Astrocyte (in vitro differentiated cells and primary cell): Measurements from ENCODE around the gene ADD1. TPM values are rescaled to one million over a fixed set of nuclear protein-coding genes. Genes with fewer than 3 reads are reported as not detected.

Experiments used
- DNase-seq: peaks from one replicate; pipeline ENCODE4 v3.0.0-alpha.2; 2010; ENCODE audit warnings: low read depth
- FAIRE-seq: peaks from 2 replicates; lab custom pipeline; 2011; peaks lifted over from hg19 to GRCh38; lab: Jason Lieb, UNC
- H2AFZ ChIP-seq: 2 replicates; pipeline ENCODE4 v1.6.0; 2012; ENCODE audit warnings: low read depth, low read length, inconsistent platforms
- H3K27ac ChIP-seq: 2 replicates; pipeline ENCODE4 v1.5.1; 2011; ENCODE audit warnings: low read depth, low read length, inconsistent platforms
- H3K27me3 ChIP-seq: 2 replicates; pipeline ENCODE4 v1.6.0; 2011; ENCODE audit warnings: low read length, inconsistent platforms; ENCODE audit not compliant: insufficient read depth
- H3K36me3 ChIP-seq: 2 replicates; pipeline ENCODE4 v1.5.1; 2011; ENCODE audit warnings: low read length, inconsistent platforms; ENCODE audit not compliant: insufficient read depth
- H3K4me1 ChIP-seq: 2 replicates; pipeline ENCODE4 v1.5.1; 2011; ENCODE audit warnings: low read length, inconsistent platforms; ENCODE audit not compliant: insufficient read depth
- H3K4me2 ChIP-seq: 2 replicates; pipeline ENCODE4 v1.6.0; 2012; ENCODE audit warnings: low read length, inconsistent platforms
- H3K4me3 ChIP-seq: 2 replicates; pipeline ENCODE4 v1.5.1; 2011; ENCODE audit warnings: low read depth, mild to moderate bottlenecking, low read length, inconsistent platforms; ENCODE audit not compliant: insufficient read depth
- H3K79me2 ChIP-seq: 2 replicates; pipeline ENCODE4 v1.6.0; 2012; ENCODE audit warnings: mild to moderate bottlenecking, low read length, inconsistent platforms; ENCODE audit not compliant: insufficient read depth
- H3K9ac ChIP-seq: 2 replicates; pipeline ENCODE4 v1.6.0; 2012; ENCODE audit warnings: mild to moderate bottlenecking, low read length, inconsistent platforms
- H3K9me3 ChIP-seq: 2 replicates; pipeline ENCODE4 v1.5.1; 2012; ENCODE audit warnings: low read depth, mild to moderate bottlenecking, low read length, inconsistent platforms; ENCODE audit not compliant: insufficient read depth
- H4K20me1 ChIP-seq: 2 replicates; pipeline ENCODE4 v1.6.0; 2012; ENCODE audit warnings: low read length, inconsistent platforms; ENCODE audit not compliant: insufficient read depth
- H3K27ac Mint-ChIP-seq: one replicate; pipeline ENCODE4 v1.8.0; 2021; ENCODE audit warnings: mild to moderate bottlenecking, mixed read lengths; ENCODE audit not compliant: unreplicated experiment
- H3K27me3 Mint-ChIP-seq: one replicate; pipeline ENCODE4 v1.8.0; 2021; ENCODE audit warnings: low read depth, mixed read lengths; ENCODE audit not compliant: unreplicated experiment
- H3K36me3 Mint-ChIP-seq: one replicate; pipeline ENCODE4 v1.8.0; 2021; ENCODE audit warnings: low read depth, mixed read lengths; ENCODE audit not compliant: unreplicated experiment
- H3K4me1 Mint-ChIP-seq: one replicate; pipeline ENCODE4 v1.8.0; 2021; ENCODE audit warnings: low read depth, mixed read lengths; ENCODE audit not compliant: unreplicated experiment
- H3K4me3 Mint-ChIP-seq: one replicate; pipeline ENCODE4 v1.8.0; 2021; ENCODE audit warnings: mild to moderate bottlenecking, moderate library complexity, mixed read lengths; ENCODE audit not compliant: unreplicated experiment
- H3K9me3 Mint-ChIP-seq: one replicate; pipeline ENCODE4 v1.8.0; 2021; ENCODE audit warnings: mild to moderate bottlenecking, mixed read lengths; ENCODE audit not compliant: unreplicated experiment
- EZH2 ChIP-seq: IDR thresholded peaks from 2 replicates; pipeline ENCODE4 v1.6.1; 2012; ENCODE audit warnings: mild to moderate bottlenecking, low read length, inconsistent platforms; ENCODE audit not compliant: insufficient read depth
- total RNA-seq: library from RNA; stranded (reverse); gene quantifications from 2 replicates; pipeline ENCODE4 v1.2.1, GENCODE V29; 2021
- TF ChIP-seq, protein P1 (sequence below): IDR thresholded peaks from 2 replicates; pipeline ENCODE4 v1.5.1; 2011; ENCODE audit warnings: low read depth, mild to moderate bottlenecking, inconsistent platforms, low read length, moderate library complexity; ENCODE audit not compliant: insufficient read depth

ADD1 gene
- total RNA-seq, 1 donor from 2014 or later: 280 TPM

DNA sequence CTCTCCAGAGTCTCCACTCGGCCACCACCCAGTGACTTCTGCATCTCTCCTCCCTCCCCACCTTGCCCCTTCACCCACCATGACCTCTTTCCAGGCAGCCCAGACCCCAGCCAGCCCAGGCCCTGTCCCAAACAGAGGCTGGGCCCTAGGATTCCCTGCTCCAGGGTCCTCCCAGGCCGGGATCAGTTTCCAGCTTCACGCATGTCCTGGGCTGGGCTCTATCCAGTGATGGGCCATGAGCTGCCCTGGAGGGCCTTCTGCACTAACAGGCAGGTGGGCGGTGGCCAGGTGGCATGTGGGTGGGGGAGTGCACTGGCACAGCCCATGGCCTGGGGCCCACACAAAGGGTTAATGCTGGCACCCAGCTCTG, 20.4 kb upstream of the ADD1 start:
- Mint-ChIP-seq H3K4me3 (no peak overlapping the region), H3K4me1 (no peaks in the 10 kb centered on the region), H3K27me3 (no peaks in the 10 kb centered on the region), H3K36me3 (peaks cover 13% of the 10 kb centered on the region), H3K27ac (no peak overlapping the region), H3K9me3 (no peaks in the 10 kb centered on the region)
- H3K36me3 ChIP-seq: peaks cover 6% of the 10 kb centered on the region
- peaks cover 35% of the 10 kb centered on the region for H3K79me2 ChIP-seq
- no peaks in the 10 kb centered on the region for H3K4me1 ChIP-seq
- H3K4me2 ChIP-seq: no peak overlapping the region
- no peaks in the 10 kb centered on the region for H3K9me3 ChIP-seq
- H3K4me3 ChIP-seq: no peak overlapping the region
- H2AFZ ChIP-seq: no peak overlapping the region
- TF ChIP-seq, protein P1, sequence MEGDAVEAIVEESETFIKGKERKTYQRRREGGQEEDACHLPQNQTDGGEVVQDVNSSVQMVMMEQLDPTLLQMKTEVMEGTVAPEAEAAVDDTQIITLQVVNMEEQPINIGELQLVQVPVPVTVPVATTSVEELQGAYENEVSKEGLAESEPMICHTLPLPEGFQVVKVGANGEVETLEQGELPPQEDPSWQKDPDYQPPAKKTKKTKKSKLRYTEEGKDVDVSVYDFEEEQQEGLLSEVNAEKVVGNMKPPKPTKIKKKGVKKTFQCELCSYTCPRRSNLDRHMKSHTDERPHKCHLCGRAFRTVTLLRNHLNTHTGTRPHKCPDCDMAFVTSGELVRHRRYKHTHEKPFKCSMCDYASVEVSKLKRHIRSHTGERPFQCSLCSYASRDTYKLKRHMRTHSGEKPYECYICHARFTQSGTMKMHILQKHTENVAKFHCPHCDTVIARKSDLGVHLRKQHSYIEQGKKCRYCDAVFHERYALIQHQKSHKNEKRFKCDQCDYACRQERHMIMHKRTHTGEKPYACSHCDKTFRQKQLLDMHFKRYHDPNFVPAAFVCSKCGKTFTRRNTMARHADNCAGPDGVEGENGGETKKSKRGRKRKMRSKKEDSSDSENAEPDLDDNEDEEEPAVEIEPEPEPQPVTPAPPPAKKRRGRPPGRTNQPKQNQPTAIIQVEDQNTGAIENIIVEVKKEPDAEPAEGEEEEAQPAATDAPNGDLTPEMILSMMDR: no peak
- TF ChIP-seq EZH2: no peak
- H3K27me3 ChIP-seq: no peaks in the 10 kb centered on the region
- no peak overlapping the region for H3K27ac ChIP-seq
- H4K20me1 ChIP-seq: peaks cover 58% of the 10 kb centered on the region
- no peak overlapping the region for H3K9ac ChIP-seq
- FAIRE-seq (no peak), DNase-seq (no peak)

DNA sequence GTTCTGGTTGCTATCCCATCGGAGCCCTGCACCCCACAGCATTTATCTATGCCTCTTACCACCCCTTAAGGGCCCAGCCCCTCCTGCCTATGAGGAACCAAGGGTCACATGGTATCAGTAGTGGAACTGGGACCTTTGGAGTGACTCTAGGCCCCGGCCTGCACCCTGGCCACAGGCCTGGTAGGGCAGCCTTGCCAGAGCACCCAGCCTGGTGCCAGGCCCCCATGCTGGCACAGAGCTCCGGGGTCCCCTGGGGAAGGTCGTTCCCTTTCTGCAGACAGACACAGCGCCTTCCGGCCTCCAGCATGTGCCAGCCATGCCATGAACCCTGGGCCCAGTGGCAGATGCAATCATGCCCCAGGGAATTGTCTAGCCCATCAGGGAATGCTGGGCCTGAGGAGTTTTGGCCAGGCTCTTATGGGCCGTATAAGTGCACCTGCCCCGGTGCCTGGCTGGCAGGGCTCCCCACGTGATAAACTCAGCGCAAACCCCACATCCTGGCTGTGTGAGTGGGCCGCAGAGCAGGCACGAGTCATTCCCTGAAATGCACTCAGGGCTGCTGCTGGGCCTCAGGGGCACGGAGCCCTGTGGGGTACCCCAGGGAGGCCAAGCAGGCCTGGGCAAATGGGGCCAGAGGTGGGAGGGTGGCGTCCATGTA, 19.8 kb upstream of the ADD1 start:
- FAIRE-seq (no peak), DNase-seq (no peak)
- Histone ChIP-seq H3K9ac (no peak overlapping the region), H3K79me2 (peaks cover 30% of the 10 kb centered on the region), H3K27ac (no peak overlapping the region), H3K9me3 (no peaks in the 10 kb centered on the region), H3K27me3 (no peaks in the 10 kb centered on the region), H3K4me1 (no peaks in the 10 kb centered on the region), H3K36me3 (peaks cover 6% of the 10 kb centered on the region), H2AFZ (no peak overlapping the region), H3K4me3 (no peak overlapping the region), H4K20me1 (peaks cover 58% of the 10 kb centered on the region), H3K4me2 (no peak overlapping the region)
- Mint-ChIP-seq H3K4me3 (no peak overlapping the region), H3K27me3 (no peaks in the 10 kb centered on the region), H3K36me3 (peaks cover 18% of the 10 kb centered on the region), H3K9me3 (no peaks in the 10 kb centered on the region), H3K4me1 (no peaks in the 10 kb centered on the region), H3K27ac (no peak overlapping the region)
- TF ChIP-seq, protein P1: no peak
- no peak for TF ChIP-seq EZH2

DNA sequence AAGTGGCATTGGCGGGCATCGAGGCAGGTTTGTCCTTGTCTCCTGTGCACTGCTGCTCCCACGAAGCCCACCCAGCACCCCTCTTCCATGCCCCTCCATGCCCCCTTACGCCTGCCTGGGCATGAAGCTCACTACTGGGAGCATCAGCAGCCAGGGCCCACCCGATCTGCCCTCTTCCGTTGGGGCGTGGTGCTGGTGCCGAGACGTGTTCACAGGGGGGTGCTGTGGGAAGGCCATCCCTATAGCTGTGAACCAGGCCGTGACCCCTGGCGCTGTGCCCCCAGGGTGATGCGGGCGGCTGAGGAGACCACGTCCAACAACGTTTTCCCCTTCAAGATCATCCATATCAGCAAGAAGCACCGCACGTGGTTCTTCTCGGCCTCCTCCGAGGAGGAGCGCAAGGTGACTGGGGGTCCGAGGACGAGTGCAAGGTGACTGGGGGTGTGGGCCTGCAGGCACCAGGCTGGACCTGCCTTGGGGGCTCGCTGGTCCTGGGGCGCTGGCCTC, 19.3 kb upstream of the ADD1 start:
- Histone ChIP-seq H3K27me3 (no peaks in the 10 kb centered on the region), H3K36me3 (peaks cover 6% of the 10 kb centered on the region), H3K9ac (no peak overlapping the region), H3K79me2 (peaks cover 24% of the 10 kb centered on the region), H2AFZ (no peak overlapping the region), H3K4me2 (no peak overlapping the region), H3K4me1 (no peaks in the 10 kb centered on the region), H4K20me1 (peaks cover 57% of the 10 kb centered on the region), H3K4me3 (no peak overlapping the region), H3K27ac (no peak overlapping the region), H3K9me3 (no peaks in the 10 kb centered on the region)
- Mint-ChIP-seq H3K27me3 (no peaks in the 10 kb centered on the region), H3K4me1 (no peaks in the 10 kb centered on the region), H3K9me3 (no peaks in the 10 kb centered on the region), H3K4me3 (no peak overlapping the region), H3K36me3 (peaks cover 18% of the 10 kb centered on the region), H3K27ac (no peak overlapping the region)
- no peak for TF ChIP-seq EZH2
- TF ChIP-seq, protein P1: no peak
- FAIRE-seq (no peak), DNase-seq (no peak)
